Stimulated activated CD4-positive, alpha-beta T cell treated with anti-CD3 and anti-CD28 coated beads, Interleukin-15, amount 100 ng/mL, for 24 hours (primary cell): Measurements from ENCODE around the gene KMT2D.

Experiments
- DNase-seq: peaks from one replicate; pipeline ENCODE4 v3.0.0-alpha.2; 2020

Gene KMT2D

DNA sequence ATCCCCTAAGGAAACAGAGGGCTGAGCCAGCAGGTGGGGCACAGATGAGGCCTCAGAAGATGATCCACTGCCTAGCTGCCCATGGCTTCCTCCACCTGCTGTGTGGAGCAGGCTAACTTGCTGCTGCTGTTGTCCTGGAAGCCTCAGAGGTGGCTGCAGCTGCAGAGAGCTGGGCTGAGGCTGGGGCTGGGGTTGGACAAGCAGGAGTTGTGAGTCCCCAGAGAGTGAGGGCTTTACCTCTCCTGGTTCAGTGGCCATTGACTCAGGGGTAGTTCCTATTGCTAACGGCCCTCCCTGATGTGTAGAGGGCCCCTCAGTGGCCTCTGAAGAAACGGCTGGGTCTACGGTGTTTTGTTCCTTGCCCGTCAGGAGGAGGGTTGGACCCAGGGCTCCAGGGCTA, 28.3 kb downstream of the KMT2D start:
- no peak for DNase-seq

DNA sequence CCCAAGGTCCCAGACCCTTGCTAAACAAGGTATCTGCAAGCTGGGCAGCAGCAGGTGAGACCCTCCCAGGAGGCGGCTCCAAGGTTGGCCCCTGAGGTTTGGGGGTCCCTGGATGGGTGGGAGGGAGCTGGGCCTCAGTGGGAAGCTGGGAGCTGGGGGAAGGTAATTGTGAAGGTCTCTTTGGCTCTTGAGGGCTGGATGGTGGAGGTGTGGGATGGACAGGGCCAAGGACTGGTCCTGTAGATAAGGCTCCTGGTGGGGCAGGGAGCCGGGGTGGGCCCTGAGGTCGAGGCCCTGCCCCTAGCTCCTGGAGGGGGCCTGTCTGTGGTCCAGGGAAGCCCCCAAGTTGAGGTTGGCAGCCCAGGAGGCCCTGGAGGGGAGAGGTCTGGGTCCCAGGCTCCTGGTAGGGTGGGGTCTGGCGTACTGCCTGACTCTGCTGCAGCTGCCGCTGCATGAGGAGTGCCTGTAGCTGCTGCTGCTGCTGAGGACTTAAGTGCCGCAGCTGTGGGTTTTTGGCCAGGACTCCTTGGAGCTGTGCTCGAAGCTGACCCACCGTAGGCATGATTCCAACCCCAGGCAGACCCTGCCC, 28.9 kb downstream of the KMT2D start:
- no peak for DNase-seq

DNA sequence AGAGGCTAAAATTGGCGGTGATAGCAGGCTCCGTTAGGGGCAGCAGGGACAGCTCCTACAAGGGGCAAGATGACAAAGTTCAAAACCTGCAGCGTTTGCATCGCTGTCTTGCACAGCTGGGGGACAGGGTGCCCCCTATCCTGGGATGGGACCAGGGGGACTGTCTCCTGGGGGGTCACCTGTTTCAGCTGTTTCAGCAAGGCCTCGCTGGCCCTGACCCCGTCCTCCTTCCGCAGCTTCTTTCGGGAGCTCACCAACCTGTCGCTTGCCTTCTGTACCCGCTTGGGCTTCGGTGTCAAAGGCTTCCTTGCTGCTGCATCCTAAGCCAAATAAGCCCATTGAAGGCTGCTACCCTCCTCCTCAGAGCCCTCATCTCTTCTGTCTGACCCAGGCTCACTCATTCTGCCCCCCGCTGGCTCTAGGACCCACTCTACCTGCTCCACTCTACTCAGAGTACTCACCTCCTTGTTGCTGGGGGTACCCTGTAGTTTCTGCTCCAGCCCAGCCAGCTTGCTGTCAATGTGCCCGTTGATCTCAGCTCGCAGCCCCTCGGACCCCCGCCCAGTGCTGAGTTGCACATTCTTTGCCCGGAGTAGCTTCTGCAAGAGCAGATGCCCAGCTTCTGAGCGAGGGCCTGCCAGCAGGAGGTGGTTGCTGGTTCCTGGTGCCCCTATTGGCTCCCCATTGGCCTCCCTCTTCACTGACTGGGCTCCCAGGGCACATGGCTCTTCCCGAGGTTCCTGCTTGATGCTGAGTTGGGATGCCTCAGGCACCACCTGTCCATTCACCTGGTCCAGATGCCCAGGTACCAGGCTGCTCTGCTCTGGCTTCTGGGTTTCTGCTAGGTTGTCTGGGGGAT, 29.7 kb downstream of the KMT2D start:
- DNase-seq = no peak

DNA sequence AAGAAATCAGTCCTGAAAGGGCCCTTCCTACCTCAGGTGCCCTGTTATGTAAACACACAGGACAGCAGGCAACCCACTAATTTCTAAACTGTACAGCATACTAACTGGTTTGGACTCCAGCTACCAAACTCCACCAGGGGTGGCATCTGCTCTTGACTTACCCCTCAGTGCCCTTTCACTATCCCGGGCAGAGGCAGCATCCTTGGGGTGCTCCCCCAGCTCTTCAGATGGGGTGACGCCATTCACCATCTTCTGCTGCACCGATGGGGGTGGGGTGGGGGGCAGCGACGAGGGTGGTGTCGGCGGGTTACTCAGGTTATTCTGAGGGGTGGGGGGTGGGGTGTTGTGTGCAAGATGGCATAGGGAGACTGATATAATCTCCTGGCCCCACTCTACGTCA, 30.5 kb downstream of the KMT2D start:
- no peak for DNase-seq

DNA sequence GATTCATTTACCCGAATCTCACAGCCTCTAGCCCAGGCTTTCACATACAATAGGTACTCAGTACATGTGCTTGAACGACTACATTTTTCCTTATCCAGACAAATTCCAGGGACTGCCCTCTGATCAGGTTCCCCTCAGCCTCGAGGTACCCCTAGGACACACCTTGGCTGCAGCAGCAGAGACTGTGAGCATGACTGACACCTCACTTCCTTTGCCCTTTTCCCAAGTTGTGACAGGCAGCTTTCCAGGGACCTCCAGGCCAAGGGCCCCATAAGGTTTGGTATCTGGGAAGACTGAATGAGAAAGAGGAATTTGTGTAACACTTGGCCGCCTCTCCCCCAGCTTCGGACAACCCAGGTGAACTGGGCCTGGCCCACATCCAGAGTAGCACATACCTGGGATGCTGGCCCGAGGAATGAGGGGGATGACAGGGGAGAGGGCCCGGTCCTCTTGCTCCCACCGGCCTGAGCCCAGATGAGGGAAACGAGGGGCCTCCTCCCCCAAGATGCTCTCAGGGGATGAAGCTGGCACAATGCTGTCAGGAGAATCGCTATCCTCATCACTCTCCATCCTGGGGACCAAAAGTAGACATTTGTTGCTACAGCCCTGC, 31.8 kb downstream of the KMT2D start:
- no peak for DNase-seq

DNA sequence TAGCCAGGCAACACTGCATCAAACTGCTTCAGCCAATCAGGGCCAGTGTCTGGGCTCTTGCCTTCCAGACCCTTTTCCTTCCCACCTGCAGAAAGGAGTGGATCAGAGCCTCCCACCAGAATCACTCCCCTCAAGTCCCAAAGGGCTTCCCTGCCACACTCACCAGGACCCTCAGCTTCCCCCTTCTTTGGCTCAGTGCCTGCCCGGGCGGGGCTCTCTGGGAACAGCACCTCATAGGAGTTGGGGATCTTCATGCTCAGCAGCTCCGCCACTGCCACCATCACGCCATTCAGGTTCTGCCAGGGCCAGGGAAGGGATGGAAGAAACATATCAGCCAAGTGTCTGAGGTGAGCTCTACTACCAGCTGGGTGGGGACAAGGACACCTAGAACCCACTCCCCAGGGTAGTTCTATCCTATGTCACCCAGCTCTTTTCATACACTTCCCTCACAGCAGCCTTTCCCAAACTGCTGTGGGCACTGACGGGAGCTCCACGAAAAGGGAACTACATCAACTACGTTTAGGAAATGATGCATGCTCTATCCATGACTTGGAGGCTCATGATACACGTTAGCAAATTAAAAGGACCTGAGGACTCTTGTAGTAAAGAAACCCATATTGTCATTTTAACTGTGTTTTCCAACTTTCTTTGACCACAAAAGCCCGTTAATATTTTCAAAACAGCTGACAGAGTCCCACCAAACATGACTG, 32.6 kb downstream of the KMT2D start:
- no peak for DNase-seq

DNA sequence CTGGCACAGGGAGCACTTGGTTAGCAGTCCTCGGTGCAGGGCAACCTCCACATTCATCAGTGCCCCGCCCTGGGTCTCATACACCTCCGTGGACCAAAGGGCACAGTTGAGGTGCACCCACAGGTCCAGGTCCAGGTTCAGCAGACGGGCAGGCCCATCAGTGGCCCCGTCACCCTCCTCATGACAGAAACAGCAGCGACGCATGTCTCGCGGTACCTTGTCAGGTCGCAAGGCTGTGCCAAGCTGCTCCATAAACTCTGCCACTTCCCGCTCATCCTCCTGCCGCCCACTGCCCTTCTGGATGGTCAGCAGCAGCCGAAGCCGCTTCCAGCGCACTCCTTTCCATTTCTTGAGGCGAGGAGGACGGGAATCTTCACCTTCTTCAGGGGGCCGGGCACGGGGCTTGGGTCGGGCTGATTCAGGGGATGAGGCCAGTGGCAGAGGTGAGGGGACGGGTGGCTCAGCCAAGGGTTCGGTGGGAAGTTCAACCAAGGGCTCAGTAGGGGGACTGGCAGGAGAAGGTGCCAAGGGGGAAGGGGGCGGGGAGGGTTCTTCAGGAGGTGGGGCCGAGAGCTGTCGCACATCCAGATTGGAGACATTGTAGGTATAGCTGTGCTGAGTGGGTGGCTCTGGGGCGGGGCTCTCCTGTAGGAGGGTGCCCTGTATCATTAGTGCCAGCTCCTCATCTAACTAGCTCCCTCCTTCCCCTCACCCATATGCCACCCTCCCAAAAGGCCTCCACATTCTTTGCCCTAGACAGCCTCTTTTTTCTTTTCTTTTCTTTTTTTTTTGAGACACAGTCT, 33.7 kb downstream of the KMT2D start:
- no peak for DNase-seq

DNA sequence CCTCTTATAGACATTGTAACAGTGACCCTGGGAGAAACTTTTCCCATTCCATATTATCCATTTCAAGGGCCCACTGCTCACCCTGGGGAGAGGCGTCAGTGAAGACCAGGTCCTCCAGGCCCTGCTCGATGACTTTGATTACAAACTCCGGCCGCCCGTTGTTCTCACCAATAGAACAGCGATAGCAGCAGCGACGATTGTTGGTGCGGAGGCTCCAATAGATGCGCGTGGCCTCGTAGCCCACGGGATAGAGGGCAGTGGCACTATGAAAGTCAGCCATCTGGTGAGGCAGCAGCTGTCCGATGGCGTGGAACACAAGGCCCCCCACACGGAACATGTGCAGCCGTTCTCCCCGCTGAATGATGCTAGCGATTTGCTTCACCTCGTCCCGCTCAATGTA, 34.5 kb downstream of the KMT2D start:
- DNase-seq = no peak

DNA sequence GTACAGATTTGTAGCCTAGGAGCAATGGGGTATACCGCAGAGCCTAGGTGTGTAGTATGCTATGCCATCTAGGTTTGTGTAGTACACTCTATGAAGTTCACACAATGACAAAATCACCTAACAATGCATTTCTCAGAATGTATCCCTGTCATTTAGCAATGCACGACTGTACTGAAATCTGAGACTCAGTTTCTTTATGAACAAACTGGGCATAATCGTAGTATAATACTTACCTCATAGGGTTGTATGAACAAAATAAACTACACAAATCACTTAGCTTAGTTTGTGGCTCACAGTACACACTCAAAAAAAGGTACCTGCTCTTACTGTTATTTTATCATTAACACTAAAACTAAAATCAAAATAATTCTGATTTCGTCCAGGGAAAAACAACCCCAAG, 35.1 kb downstream of the KMT2D start:
- DNase-seq = no peak

DNA sequence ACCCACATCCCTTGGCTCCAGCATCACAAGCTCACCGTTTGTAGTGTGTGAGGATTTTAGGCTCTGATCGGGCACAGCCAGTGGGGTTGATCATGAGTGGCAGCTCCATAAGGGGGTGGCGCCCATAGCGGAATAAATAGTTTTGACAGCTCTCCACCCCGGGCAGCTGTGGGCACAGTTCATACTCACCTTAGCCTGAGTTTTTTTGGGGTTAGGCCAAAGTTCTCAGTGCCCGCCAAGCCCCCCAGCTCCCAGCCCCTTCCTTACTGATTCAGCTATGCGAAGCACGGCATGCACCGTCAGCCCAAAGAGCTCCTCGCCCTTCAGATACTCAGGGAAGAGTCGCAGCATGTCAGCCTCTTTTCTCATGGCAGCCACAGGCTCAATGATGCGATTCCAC, 36.1 kb downstream of the KMT2D start:
- no peak for DNase-seq

DNA sequence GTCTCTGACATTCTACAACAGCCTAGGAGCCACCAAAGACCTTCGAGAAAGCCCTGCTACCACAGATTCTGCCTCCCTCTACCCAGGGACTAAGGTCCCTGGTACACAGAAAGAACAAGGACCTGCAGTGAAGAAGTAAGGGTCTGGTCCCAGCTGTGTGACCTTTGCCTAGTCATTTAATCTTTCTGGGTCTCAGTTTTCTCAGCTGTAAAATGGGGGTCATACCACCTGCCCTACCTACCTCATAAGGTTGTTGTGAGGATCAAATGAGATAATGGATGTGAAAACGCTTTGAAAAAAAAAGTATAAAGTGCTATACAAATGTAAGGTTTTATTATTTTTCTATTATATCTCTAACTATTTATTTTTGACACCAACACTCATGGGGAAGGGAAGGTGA, 36.8 kb downstream of the KMT2D start:
- no peak for DNase-seq

DNA sequence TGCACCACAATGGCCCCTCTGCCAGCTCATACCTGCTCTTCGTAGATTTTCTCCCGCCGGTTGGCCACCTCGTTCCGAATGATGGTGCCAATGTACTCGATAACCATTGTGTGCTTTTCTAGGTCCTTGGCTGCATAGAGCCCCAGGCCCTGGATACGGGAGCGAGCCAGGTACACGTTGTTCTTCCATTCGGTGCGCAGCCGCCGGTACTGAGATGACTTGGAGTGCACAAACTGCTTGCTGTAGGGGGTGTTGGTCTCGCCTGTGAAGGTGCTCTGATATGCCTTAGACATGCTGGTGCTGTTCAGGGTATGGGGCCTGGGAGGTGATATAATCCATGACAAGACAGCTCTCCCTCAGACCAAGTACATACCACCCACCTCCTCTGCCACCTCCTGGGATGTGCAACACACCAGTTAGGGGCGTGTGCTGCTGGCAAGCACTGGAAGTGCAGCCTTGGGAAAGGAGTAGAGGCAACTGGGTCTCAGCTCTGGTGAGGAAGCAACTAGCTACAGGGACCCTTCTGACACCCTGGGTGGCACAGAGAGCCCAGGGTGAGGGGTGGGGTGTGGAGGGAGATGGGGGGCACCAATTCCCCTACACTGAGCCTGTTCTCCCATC, 37.9 kb downstream of the KMT2D start:
- no peak for DNase-seq

DNA sequence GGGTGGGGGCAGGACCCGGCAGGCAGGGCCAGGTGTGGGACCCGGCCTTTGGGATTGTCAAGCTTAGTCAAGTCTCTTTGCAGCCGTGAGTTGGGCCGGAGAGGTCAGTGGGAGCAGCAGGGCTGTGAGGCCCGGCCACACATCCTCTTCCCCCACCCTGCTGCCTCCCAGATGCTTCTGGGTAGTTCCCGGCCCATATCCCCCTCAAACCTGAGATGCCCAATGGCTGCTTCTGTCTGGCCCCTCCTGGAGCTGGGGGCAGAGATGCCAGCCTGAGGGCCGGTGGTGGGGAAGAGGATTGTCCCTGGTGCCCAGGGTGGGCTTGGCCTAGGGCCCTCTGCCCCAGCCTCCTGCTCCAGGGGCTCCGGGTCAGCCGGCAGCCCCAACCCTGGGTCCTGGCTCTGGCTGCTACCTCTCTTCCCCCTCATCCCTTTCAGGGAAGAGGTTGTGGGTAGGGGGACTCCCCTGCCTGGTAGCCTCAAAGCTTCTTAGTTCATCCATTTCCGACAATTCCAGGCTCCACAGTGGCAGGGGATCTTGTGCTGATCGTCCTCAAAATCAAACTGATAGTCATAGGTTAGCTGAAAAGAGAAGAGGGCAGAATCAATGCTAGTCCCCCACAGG, 39.2 kb downstream of the KMT2D start:
- no peak for DNase-seq

DNA sequence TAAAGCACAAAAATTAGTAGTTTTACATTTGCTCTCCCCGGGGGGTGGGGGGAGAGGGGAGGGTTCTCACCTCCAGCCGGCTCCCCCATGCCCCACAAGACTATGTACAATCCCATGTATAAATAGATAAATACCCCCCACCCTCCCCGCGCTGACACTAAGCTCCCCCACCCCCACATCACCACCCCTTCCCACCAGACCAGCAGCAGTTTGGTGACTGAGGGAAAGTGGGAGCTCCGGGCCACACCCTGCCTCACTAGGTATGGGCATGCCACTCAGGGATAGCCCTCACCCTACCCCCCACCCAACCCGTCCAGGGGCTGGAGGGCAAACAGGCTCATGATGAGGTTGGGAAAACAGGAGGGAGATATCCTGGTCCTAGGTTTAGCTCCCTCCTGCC, 40.2 kb downstream of the KMT2D start:
- DNase-seq = no peak

DNA sequence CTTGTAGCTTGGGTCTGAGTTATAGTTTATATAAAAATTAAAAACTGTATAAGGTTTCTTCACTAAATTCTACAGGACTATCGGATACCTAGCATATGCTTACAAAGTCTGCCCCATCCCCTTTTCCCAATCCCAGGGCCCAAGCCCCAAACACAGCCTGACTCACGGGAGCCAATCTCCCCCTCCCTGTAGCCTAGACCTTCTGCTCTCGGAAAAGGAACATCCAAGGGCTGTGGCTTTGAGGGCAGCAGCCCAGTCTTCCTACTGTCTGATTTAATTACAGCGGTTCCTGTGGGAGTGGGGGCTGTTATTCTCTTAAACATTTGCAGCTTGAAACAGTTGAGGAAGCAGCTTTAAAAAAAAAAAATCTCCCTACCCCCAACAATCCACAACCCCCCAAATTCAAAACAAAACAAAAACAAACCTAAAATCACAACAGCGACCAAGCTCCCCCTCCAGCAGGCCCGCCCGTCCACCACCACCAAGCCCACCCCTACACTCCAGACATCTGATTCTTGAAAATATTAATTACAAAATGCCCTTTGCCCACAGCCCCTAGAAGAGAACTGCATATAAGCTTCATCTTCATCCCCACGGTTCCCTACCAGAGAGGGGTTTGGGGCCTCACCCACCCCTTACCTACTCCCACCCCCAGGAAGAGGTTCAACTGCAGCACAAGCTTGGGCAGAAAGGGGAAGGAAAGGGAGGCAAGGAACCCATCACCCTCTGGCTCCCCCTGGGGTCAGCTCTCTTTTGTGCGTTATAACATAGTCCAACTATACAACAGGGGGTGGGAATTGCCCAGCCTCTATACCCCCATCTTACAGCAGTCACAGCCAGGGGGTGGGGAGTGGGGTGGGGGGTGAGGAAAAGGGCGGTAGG, 40.9 kb downstream of the KMT2D start:
- DNase-seq = peak; percentile 50

DNA sequence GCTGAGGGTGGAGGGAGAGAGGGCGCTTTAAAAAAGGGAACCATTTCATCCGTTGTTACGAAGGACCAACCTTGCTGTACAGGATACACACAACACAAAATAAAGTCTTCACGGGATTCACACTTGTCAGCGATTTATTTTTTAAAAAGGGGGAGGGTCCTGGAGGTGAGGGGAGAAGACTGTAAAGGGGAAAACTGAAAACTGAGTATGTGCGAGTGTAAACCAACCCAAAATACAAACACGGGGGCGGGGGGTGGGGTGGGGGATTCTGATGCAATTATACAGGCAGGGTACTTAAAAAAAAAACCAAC, 41.5 kb downstream of the KMT2D start:
- no peak for DNase-seq

DNA sequence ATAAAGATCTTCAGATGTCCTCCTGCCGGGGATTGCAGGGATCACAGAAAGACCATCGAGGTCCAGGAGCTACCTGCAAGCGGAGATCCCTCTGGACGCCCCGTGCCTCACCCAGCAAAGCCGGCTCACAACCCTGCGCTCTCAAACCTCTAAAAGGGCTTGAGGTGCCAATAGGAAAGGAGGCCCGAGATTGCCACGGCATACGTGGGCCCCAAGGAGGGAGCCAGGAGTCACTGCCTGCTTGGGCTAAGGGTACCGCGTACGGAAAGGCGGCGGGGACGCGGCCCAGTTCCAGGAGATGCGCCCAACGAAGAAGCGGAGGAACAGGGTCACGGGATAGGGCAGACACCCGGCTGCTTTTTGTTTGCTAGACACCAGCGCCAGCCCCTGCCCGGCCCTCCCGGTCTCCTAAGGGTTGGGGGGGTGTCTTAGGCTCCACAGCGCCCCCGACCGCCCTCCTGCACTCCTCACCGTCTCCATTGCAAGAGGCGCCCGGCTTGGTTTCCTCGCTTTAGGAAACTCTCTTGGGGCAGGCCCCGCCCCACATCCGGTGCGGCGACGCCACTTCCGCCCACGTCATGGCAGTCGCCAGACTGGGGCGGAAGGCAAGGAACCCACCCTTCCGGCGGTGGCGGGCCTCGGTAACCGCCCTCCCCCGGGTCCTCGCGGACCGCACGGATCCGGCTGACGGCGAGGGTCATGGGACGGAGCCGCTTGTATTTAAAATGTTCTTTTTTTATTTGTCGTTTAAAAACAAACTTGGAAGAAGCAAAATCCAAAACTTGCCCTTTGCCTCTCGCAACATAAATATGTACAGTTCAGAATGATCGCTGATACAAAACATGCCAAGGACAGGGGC, 42.1 kb downstream of the KMT2D start, which contains the start of gene PRKAG1:
TSS of gene PRKAG1 (minus strand) at position 516 of the 859 bp plus-strand sequence. CDS start at position 480, 36 bp downstream.
- peak; percentile 96 for DNase-seq

DNA sequence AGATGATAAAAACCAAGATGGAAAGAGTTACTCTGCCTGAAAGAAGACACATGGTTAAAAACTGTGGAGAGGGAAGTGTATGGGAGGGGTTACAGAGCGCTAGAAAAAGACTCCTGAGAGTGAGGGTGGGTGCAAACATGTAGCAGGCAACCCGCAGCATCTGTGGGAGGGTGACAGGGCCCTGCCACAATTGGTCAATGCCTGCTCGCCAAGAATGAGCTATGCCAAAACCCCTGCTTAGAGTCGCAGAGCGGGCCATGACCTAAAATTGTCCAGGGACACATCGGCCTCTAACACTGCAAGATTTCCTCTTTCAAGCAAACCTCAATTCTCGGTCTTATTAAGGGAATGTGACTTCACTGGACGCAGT, 42.7 kb downstream of the KMT2D start:
- DNase-seq = peak; percentile 75

DNA sequence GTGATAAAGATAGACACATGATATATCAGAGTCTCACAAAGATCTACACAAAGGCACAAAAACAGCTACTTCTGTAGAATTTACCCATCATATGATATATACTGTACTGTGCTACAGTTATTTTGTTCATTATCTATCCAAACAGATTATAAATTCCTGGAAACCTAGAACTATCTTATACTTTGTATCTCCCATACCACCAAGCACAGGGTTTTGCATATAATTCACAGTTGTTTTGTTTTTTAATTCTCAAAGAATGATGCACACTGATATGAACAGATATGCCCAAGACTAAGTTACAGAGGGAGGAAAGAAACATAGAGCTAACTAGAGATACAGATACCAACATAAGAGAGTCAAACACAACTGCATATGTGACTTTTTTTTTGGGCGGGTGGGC, 45.4 kb downstream of the KMT2D start:
- DNase-seq = no peak

DNA sequence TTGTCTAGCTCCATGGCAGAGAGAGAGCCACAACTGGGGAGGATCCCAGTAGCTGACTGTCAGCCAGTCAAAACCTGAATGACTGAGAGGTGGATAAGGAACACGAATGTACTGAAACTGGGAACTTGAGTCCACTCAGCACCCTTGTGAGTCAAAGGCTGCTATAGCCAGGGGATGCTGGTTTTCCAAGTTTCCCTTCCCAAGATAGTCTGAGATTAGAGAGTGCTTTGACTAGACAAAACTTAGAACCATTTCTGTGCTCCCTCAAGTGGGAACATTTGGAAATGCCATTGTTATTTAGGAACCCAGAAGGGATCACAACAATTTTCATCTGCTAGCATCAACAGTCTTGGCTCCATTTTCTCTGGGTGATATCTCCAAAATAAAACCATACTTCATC, 46.0 kb downstream of the KMT2D start:
- no peak for DNase-seq
